HepG2 (cell line): ENCODE results near the gene PDGFD. TPM values are rescaled to one million over a fixed set of nuclear protein-coding genes. Genes with fewer than 3 reads are reported as not detected.

Experiments used
- ATAC-seq: fragments of 200-7000 bp; cut with Tn5 transposase; 3 replicates; pipeline ENCODE4 v1.9.1; 2020; ENCODE audit warnings: mild to moderate bottlenecking, moderate library complexity
- BruUV-seq: library from RNA; stranded (reverse); fragments of 400-500 nt; replicated peaks from 2 replicates; lab custom pipeline; 2021; lab: Mats Ljungman, UMichigan
- CTCF ChIA-PET: fragments of 300-600 bp; formaldehyde crosslinking; extraction: SDS; loops from one replicate; lab custom pipeline; 2021; ENCODE audit warnings: low total read pairs, inconsistent platforms, low intra/inter-chr PET ratio; lab: Yijun Ruan, JAX
- POLR2A ChIA-PET: fragments of 350-600 bp; sonication (Branson Sonifier 250); formaldehyde crosslinking; loops from one replicate; lab custom pipeline; 2020; ENCODE audit warnings: antibody characterized with exemption, inconsistent platforms; lab: Yijun Ruan, JAX
- DNase-seq: peaks from one replicate; pipeline ENCODE4 v3.0.0-alpha.2; 2015; ENCODE audit warnings: low spot score
- FAIRE-seq: peaks from 3 replicates; lab custom pipeline; 2011; peaks lifted over from hg19 to GRCh38; lab: Jason Lieb, UNC
- H2AFZ ChIP-seq: one replicate; pipeline ENCODE4 v1.6.1; 2011; ENCODE audit warnings: low read length, inconsistent platforms
- H3K27ac ChIP-seq: fragments of 300-600 bp; 3 replicates; pipeline ENCODE4 v1.8.0; 2011; ENCODE audit warnings: mixed run types, mild to moderate bottlenecking, mixed read lengths, low read length, inconsistent platforms; ENCODE audit not compliant: insufficient read depth; ENCODE audit errors: extremely low read length
- H3K27me3 ChIP-seq, 2 experiments: fragments of 200-600 bp in 1 of 2; 2 replicates in 1 of 2; 3 replicates in 1 of 2; pipeline versions ENCODE4 v1.6.0 to v1.8.0; 2011; ENCODE audit warnings: low read length in 2 of 2, mild to moderate bottlenecking in 2 of 2, moderate library complexity in 2 of 2, inconsistent platforms in 1 of 2; ENCODE audit not compliant: insufficient read depth in 2 of 2, control insufficient read depth in 1 of 2
- H3K36me3 ChIP-seq, 2 experiments: fragments of 200-600 bp in 1 of 2; replicated peaks in 1 of 2; 2 replicates in 1 of 2; 3 replicates in 1 of 2; pipeline versions ENCODE4 v1.5.1 to v1.8.0; 2011; ENCODE audit warnings: low read length in 2 of 2, inconsistent platforms in 1 of 2; ENCODE audit not compliant: insufficient read depth in 2 of 2, control insufficient read depth in 1 of 2
- H3K4me1 ChIP-seq: 2 replicates; pipeline ENCODE4 v1.5.1; 2012; ENCODE audit warnings: low read length, inconsistent platforms; ENCODE audit not compliant: insufficient read depth
- H3K4me2 ChIP-seq: 2 replicates; pipeline ENCODE4 v1.6.0; 2011; ENCODE audit warnings: low read depth, low read length, inconsistent platforms
- H3K4me3 ChIP-seq, 3 experiments: fragments of 200-600 bp in 1 of 3; sonication (generic), shearing (Covaris generic) in 1 of 3; replicated peaks in 1 of 3; 2 replicates each; pipeline ENCODE4 v1.5.1; 2011 to 2016; ENCODE audit warnings: low read length in 3 of 3, inconsistent platforms in 2 of 3, low read depth in 2 of 3, mild to moderate bottlenecking in 2 of 3, control low read depth in 1 of 3, mixed read lengths in 1 of 3; ENCODE audit not compliant: insufficient read depth in 1 of 3
- H3K79me2 ChIP-seq: one replicate; pipeline ENCODE4 v1.6.1; 2011; ENCODE audit warnings: low read length, inconsistent platforms; ENCODE audit not compliant: insufficient read depth
- H3K9ac ChIP-seq: 2 replicates; pipeline ENCODE4 v1.6.0; 2011; ENCODE audit warnings: mild to moderate bottlenecking, low read depth, low read length, inconsistent platforms; ENCODE audit not compliant: insufficient read depth
- H3K9me3 ChIP-seq: 2 replicates; pipeline ENCODE4 v1.5.1; 2012; ENCODE audit warnings: mild to moderate bottlenecking, low read length
- H4K20me1 ChIP-seq: 2 replicates; pipeline ENCODE4 v1.6.0; 2011; ENCODE audit warnings: inconsistent platforms, mild to moderate bottlenecking, low read length, moderate library complexity; ENCODE audit not compliant: insufficient read depth
- DNMT3B ChIP-seq: conservative IDR thresholded peaks from 2 replicates; pipeline ENCODE4 v1.6.1; 2016; ENCODE audit warnings: missing biosample characterization, control low read depth
- EHMT2 ChIP-seq: fragments of 200-600 bp; sonication (generic); IDR thresholded peaks from 2 replicates; pipeline ENCODE4 v1.7.0; 2017; ENCODE audit warnings: antibody characterized with exemption, low read depth, low read length, borderline replicate concordance
- ETV6 ChIP-seq: sonication (generic); formaldehyde crosslinking; conservative IDR thresholded peaks from 2 replicates; pipeline ENCODE4 v1.4.0; 2020; ENCODE audit warnings: missing genetic modification reagents
- GATA4 ChIP-seq: sonication (generic); IDR thresholded peaks from 2 replicates; pipeline ENCODE4 v1.6.1; 2016; ENCODE audit warnings: antibody characterized with exemption, low read depth, borderline replicate concordance
- GZF1 ChIP-seq: sonication (generic); formaldehyde crosslinking; IDR thresholded peaks from 2 replicates; pipeline ENCODE4 v1.5.1; 2020; ENCODE audit warnings: mild to moderate bottlenecking, missing genetic modification reagents
- IRF1 ChIP-seq: sonication (generic); formaldehyde crosslinking; IDR thresholded peaks from 2 replicates; pipeline ENCODE4 v1.4.0; 2020; ENCODE audit warnings: low read depth, mild to moderate bottlenecking, missing genetic modification reagents
- KDM5B ChIP-seq: sonication (generic); formaldehyde crosslinking; IDR thresholded peaks from 2 replicates; pipeline ENCODE4 v1.4.0; 2020; ENCODE audit warnings: missing genetic modification reagents, mild to moderate bottlenecking, borderline replicate concordance
- PITX1 ChIP-seq: sonication (generic); formaldehyde crosslinking; IDR thresholded peaks from 2 replicates; pipeline ENCODE4 v1.5.1; 2020; ENCODE audit warnings: mild to moderate bottlenecking, missing genetic modification reagents
- RARG ChIP-seq: sonication (generic); formaldehyde crosslinking; IDR thresholded peaks from 2 replicates; pipeline ENCODE4 v1.4.0; 2020; ENCODE audit warnings: low read depth, mild to moderate bottlenecking, missing genetic modification reagents
- SOX5 ChIP-seq: IDR thresholded peaks from 2 replicates; pipeline ENCODE4 v1.6.1; 2016; ENCODE audit warnings: borderline replicate concordance
- TARDBP ChIP-seq: sonication (generic); formaldehyde crosslinking; IDR thresholded peaks from 2 replicates; pipeline ENCODE4 v1.8.0; 2022; ENCODE audit warnings: mild to moderate bottlenecking, missing genetic modification reagents
- ZBTB14 ChIP-seq: sonication (generic); formaldehyde crosslinking; IDR thresholded peaks from 2 replicates; pipeline ENCODE4 v1.4.0; 2020; ENCODE audit warnings: missing genetic modification reagents
- ZC3H4 ChIP-seq: sonication (generic); formaldehyde crosslinking; IDR thresholded peaks from 2 replicates; pipeline ENCODE4 v1.4.0; 2020; ENCODE audit warnings: missing genetic modification reagents, borderline replicate concordance
- ZFP36L2 ChIP-seq: sonication (generic); formaldehyde crosslinking; IDR thresholded peaks from 2 replicates; pipeline ENCODE4 v1.4.0; 2020; ENCODE audit warnings: missing genetic modification reagents
- ZNF136 ChIP-seq: sonication (generic); formaldehyde crosslinking; IDR thresholded peaks from 2 replicates; pipeline ENCODE4 v1.8.1; 2022; ENCODE audit warnings: low read depth, mild to moderate bottlenecking, moderate library complexity, missing genetic modification reagents
- ZNF143 ChIP-seq: sonication (generic); formaldehyde crosslinking; IDR thresholded peaks from 2 replicates; pipeline ENCODE4 v1.4.0; 2020; ENCODE audit warnings: missing genetic modification reagents
- ZNF530 ChIP-seq: sonication (generic); formaldehyde crosslinking; IDR thresholded peaks from 2 replicates; pipeline ENCODE4 v1.5.0; 2020; ENCODE audit warnings: low read depth, mild to moderate bottlenecking, missing genetic modification reagents
- ZNF547 ChIP-seq: sonication (generic); formaldehyde crosslinking; IDR thresholded peaks from 2 replicates; pipeline ENCODE4 v1.5.1; 2020; ENCODE audit warnings: mild to moderate bottlenecking, missing genetic modification reagents
- ZNF580 ChIP-seq: IDR thresholded peaks from 2 replicates; pipeline ENCODE4 v1.6.1; 2016; ENCODE audit warnings: low read depth, borderline replicate concordance
- ZNF781 ChIP-seq: sonication (generic); formaldehyde crosslinking; IDR thresholded peaks from 2 replicates; pipeline ENCODE4 v1.5.1; 2020; ENCODE audit warnings: borderline replicate concordance, mild to moderate bottlenecking, missing genetic modification reagents; ENCODE audit errors: not compliant biosample characterization
- WGBS: methylation state at CpG from one replicate; pipeline ENCODE4 v1.1.6; 2017; ENCODE audit warnings: low lambda C conversion rate; 5-methylcytosine and 5-hydroxymethylcytosine counted together
- in situ Hi-C: cut with HindIII; loops from 2 replicates; pipeline ENCODE4 v1.10.0; 2017; ENCODE audit warnings: low pct_unique_long_range_greater_than_20kb; ENCODE audit not compliant: extremely low pct_ligation_motif_present
- intact Hi-C: fragments of 100-400 bp; cut with micrococcal nuclease; formaldehyde crosslinking; loops from one replicate; pipeline ENCODE4 v1.10.0; 2022; ENCODE audit not compliant: unreplicated experiment
- polyA plus RNA-seq, 8 experiments: library from polyadenylated mRNA; depleted of rRNA in 3 of 8; stranded (reverse) in 7 of 8; unstranded in 1 of 8; fragments of >200 nt; fragmentation: Illumina TruSeq in 4 of 8; extraction: Trizol in 4 of 8; gene quantifications; 2 replicates each; pipeline versions ENCODE4 v1.2.1 to v1.2.3, GENCODE V29; 2011 to 2016; ENCODE audit warnings: low read depth in 4 of 8, missing spikeins in 1 of 8, mixed read lengths in 1 of 8; ENCODE audit not compliant: insufficient read depth in 1 of 8
- total RNA-seq, 5 experiments: library from RNA; depleted of rRNA; stranded (reverse); fragments of >200 nt; fragmentation: Illumina TruSeq; extraction: Trizol; gene quantifications; 2 replicates each; pipeline ENCODE4 v1.2.3, GENCODE V29; 2016; ENCODE audit warnings: low read depth in 1 of 5

Gene PDGFD
- total and polyA plus RNA-seq, 2 of the 13 experiments (the other 11 are each of a cell fraction or from before 2014, with no cell fraction given) = 0.09 to 0.29 TPM

- no peak for ATAC-seq
- no peak overlapping the region for H3K4me2 ChIP-seq
- in situ Hi-C loops (no loop called here), intact Hi-C loops (no loop called here)
- H3K4me3 ChIP-seq = no peak overlapping the region
- H3K36me3 ChIP-seq = no peaks in the 10 kb centered on the region
- BruUV-seq = no TSS peak
- no peak overlapping the region for H3K9ac ChIP-seq
- no peak overlapping the region for H2AFZ ChIP-seq
- H4K20me1 ChIP-seq = no peaks in the 10 kb centered on the region
- WGBS = 3% methylated on average over 2 of the region's 2 CpGs
- H3K27ac ChIP-seq = no peak overlapping the region
- no peaks in the 10 kb centered on the region for H3K79me2 ChIP-seq
- POLR2A ChIA-PET = no interaction called here
- no peaks in the 10 kb centered on the region for H3K27me3 ChIP-seq
- TF ChIP-seq ZC3H4 (CRISPR knock-in tag) = no peak
- TF ChIP-seq ZBTB14 = no peak
- TF ChIP-seq EHMT2 = no peak
- TF ChIP-seq DNMT3B (CRISPR knock-in tag) = no peak
- no peak for TF ChIP-seq ZNF547 (CRISPR knock-in tag)
- TF ChIP-seq GZF1 (CRISPR knock-in tag) = no peak
- TF ChIP-seq TARDBP = no peak
- DNase-seq = no peak
- no peaks in the 10 kb centered on the region for H3K4me1 ChIP-seq
- no peak for FAIRE-seq
- CTCF ChIA-PET = no interaction called here
- H3K9me3 ChIP-seq = no peaks in the 10 kb centered on the region
Measured at GRCh38 chr11:104148706-104149105, 15.2 kb downstream of the PDGFD start.

- Histone ChIP-seq H3K9me3 (no peaks in the 10 kb centered on the region), H3K4me1 (no peaks in the 10 kb centered on the region), H3K79me2 (no peaks in the 10 kb centered on the region), H4K20me1 (no peaks in the 10 kb centered on the region), H3K36me3 (no peaks in the 10 kb centered on the region), H3K27ac (no peak overlapping the region), H2AFZ (no peak overlapping the region), H3K4me2 (no peak overlapping the region), H3K9ac (no peak overlapping the region), H3K4me3 (no peak overlapping the region), H3K27me3 (no peaks in the 10 kb centered on the region)
- ChIA-PET POLR2A (no interaction called here), CTCF (no interaction called here)
- ATAC-seq (no peak), FAIRE-seq (no peak), DNase-seq (no peak)
- intact Hi-C loops (no loop called here), in situ Hi-C loops (no loop called here)
- 0% methylated on average over 2 of the region's 2 CpGs for WGBS
- no TSS peak for BruUV-seq
- no peak for TF ChIP-seq ZNF530 (CRISPR knock-in tag)
- TF ChIP-seq ETV6 (CRISPR knock-in tag) = no peak
- no peak for TF ChIP-seq ZNF580 (CRISPR knock-in tag)
- no peak for TF ChIP-seq PITX1 (CRISPR knock-in tag)
- TF ChIP-seq RARG (CRISPR knock-in tag) = no peak
- no peak for TF ChIP-seq GATA4
- no peak for TF ChIP-seq IRF1 (CRISPR knock-in tag)
- TF ChIP-seq ZNF143 (CRISPR knock-in tag) = no peak
- TF ChIP-seq SOX5 (CRISPR knock-in tag) = no peak
- no peak for TF ChIP-seq ZNF136
- no peak for TF ChIP-seq KDM5B (CRISPR knock-in tag)
- TF ChIP-seq ZNF781 (CRISPR knock-in tag) = no peak
- no peak for TF ChIP-seq ZFP36L2
Measured at GRCh38 chr11:104148074-104148473, 15.9 kb downstream of the PDGFD start.
